Ascending aorta (tissue), 2 donors: Measurements from ENCODE around the gene E2F2. TPM values are rescaled to one million over a fixed set of nuclear protein-coding genes. Genes with fewer than 3 reads are reported as not detected.

Experiments
- DNase-seq, 2 donors: peaks; one replicate each; pipeline ENCODE4 v3.0.0-alpha.2; 2019; ENCODE audit warnings: low spot score in 2 of 2
- H3K27ac ChIP-seq, 2 donors: fragments of 200-600 bp; sonication (generic); one replicate each; pipeline ENCODE4 v1.5.1; 2016 to 2017; ENCODE audit warnings: mild to moderate bottlenecking in 1 of 2
- H3K27me3 ChIP-seq: fragments of 200-600 bp; sonication (generic); one replicate; pipeline ENCODE4 v1.5.1; 2017
- H3K36me3 ChIP-seq, 2 donors: fragments of 200-600 bp; sonication (generic); one replicate each; pipeline ENCODE4 v1.5.1; 2016
- H3K4me1 ChIP-seq, 2 donors: fragments of 200-600 bp; sonication (generic); one replicate each; pipeline ENCODE4 v1.5.1; 2016 to 2017; ENCODE audit warnings: mild to moderate bottlenecking in 1 of 2
- H3K4me3 ChIP-seq, 2 donors: fragments of 200-600 bp; sonication (generic); one replicate each; pipeline ENCODE4 v1.5.1; 2016 to 2017; ENCODE audit warnings: mild to moderate bottlenecking in 1 of 2
- H3K9me3 ChIP-seq, 2 donors: fragments of 200-600 bp; sonication (generic); one replicate each; pipeline ENCODE4 v1.5.1; 2016
- intact Hi-C: fragments of 100-400 bp; cut with DNase I; formaldehyde crosslinking; loops from one replicate; pipeline ENCODE4 v1.15.1; 2023
- total RNA-seq: library from RNA; depleted of rRNA; stranded (reverse); fragments of >200 nt; gene quantifications from one replicate; pipeline ENCODE4 v1.1.0, GENCODE V29; 2016
- TF ChIP-seq, protein P1 (sequence below), 3 experiments: fragments of 200-600 bp in 2 of 3; fragments of 450-650 bp in 1 of 3; sonication (generic) in 2 of 3; IDR thresholded peaks; one replicate each; pipeline ENCODE4 v1.5.1; 2016 to 2019; ENCODE audit warnings: antibody characterized with exemption in 3 of 3, mild to moderate bottlenecking in 1 of 3, moderate library complexity in 1 of 3

The E2F2 gene
- total RNA-seq, 1 donor from 2014 or later = not detected

DNA sequence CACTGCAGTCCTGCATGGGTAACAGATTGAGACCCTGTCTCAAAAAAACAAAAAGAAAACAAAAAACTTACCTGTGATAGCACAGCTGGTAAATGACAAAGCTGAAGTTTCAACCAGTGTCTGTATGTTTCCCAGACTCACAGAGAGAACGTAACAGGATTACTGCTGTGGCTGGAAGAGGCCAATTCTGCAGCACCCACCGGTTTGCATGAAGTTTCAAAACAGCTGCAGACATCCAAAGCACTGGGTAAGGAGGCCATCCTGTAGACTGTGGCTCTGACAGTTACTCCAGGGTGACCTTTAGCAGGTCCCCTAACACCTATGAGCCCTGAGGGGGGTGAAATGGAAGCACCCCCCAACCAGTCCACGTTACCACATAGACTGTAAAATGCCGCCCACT, 20.8 kb upstream of the E2F2 start:
- intact Hi-C loops = loop anchor here (5.0 kb wide), 1 partner anchor 40 kb away; no protein-coding TSS in a partner anchor
- no peak for DNase-seq
- no peaks in the 10 kb centered on the region for H3K27me3 ChIP-seq
- H3K27ac ChIP-seq = peak overlapping the region; percentile 92
- no peak overlapping the region for H3K4me3 ChIP-seq
- H3K4me1 ChIP-seq = peaks cover 6 to 23% of the 10 kb centered on the region in 2 donors
- H3K36me3 ChIP-seq = peaks cover 0 to 2% of the 10 kb centered on the region in 2 donors
- no peaks in the 10 kb centered on the region for H3K9me3 ChIP-seq
- TF ChIP-seq, protein P1, sequence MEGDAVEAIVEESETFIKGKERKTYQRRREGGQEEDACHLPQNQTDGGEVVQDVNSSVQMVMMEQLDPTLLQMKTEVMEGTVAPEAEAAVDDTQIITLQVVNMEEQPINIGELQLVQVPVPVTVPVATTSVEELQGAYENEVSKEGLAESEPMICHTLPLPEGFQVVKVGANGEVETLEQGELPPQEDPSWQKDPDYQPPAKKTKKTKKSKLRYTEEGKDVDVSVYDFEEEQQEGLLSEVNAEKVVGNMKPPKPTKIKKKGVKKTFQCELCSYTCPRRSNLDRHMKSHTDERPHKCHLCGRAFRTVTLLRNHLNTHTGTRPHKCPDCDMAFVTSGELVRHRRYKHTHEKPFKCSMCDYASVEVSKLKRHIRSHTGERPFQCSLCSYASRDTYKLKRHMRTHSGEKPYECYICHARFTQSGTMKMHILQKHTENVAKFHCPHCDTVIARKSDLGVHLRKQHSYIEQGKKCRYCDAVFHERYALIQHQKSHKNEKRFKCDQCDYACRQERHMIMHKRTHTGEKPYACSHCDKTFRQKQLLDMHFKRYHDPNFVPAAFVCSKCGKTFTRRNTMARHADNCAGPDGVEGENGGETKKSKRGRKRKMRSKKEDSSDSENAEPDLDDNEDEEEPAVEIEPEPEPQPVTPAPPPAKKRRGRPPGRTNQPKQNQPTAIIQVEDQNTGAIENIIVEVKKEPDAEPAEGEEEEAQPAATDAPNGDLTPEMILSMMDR (IDR thresholded peaks at IDR 0.05) = no peak

DNA sequence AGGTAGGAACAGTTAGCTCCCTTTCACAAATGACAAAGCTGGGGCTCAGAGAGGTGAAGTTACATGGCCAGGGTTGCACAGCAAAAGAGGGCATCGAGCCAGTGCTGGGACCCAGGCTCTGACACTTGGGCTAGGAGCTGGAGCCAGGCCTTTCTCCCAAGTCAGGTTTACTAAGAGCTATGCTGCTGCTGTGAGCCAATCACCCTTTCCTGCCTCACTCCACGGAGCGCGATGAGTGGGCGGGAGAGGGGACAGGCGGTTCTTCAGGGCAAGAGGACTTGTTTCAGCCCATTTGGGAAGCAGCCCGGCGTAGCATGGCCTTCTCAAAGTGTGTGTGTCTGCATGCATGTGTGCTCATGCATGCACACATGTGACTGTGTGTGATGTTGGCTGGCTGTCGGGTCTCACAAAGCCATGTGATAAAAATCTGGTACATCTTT, 17.7 kb upstream of the E2F2 start:
- Histone ChIP-seq H3K9me3 (no peaks in the 10 kb centered on the region), H3K4me3 (no peak overlapping the region), H3K4me1 (peaks cover 0 to 20% of the 10 kb centered on the region in 2 donors), H3K27ac (peak overlapping the region in 1 of 2 donors; percentile 7), H3K27me3 (no peaks in the 10 kb centered on the region), H3K36me3 (no peaks in the 10 kb centered on the region)
- intact Hi-C loops = no loop called here
- DNase-seq = peak in 1 of 2 donors; percentile 81
- TF ChIP-seq, protein P1 (IDR thresholded peaks at IDR 0.05) = no peak

DNA sequence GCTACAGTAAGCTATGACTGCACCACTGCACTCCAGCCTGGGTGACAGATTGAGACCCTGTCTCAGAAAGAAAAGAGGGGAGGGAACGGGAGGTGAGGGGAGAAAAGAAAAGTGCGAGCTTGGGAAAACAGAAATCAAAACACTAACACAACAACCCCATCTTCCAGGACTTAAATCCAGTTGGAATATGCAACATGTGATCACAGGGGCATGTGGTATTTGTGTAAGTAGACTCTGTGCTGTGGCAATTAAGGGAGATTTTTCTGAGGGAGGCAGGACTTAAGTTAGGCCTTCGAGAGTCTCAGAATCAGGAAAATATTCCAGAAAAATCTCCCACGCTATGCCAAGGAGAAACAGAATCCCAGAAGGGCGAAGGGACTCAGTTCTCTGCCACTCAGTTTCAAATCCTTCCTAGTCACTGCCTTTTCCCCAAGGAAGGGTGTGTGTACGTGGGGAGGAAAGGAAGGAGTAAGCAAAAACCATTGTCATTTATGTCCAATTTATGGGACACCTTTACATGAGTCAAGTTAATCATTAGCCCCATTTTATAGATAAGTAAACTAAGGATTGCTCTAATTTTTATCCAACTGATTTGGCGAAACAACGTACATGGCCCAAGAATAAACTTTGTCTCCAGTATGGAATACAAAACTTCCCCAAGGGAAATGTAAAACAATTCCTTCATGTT, 16.0 kb upstream of the E2F2 start:
- Histone ChIP-seq H3K9me3 (no peaks in the 10 kb centered on the region), H3K4me3 (no peak overlapping the region), H3K4me1 (peaks cover 0 to 11% of the 10 kb centered on the region in 2 donors), H3K27me3 (no peaks in the 10 kb centered on the region), H3K27ac (peak overlapping the region; percentile 27 to 34), H3K36me3 (no peaks in the 10 kb centered on the region)
- DNase-seq = no peak
- intact Hi-C loops = no loop called here
- TF ChIP-seq, protein P1 (IDR thresholded peaks at IDR 0.05) = no peak

DNA sequence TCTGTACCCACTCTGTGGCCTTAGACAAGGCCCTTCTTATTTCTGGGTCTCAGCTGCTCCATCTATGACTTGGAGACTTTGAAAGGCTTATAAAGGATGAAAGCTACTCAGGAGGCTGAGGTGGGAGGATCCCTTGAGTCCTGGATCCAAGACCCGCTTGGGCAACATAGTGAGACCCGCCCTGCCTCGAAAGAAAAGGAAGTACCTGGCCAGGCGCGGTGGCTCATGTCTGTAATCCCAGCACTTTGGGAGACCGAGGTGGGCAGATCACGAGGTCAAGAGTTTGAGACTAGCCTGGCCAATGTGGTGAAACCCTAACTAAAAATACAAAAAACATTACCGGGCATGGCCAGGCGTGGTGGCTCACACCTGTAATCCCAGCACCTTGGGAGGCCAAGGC, 14.8 kb upstream of the E2F2 start:
- Histone ChIP-seq H3K36me3 (no peaks in the 10 kb centered on the region), H3K4me3 (no peak overlapping the region), H3K27ac (no peak overlapping the region), H3K9me3 (no peaks in the 10 kb centered on the region), H3K4me1 (peaks cover 0 to 11% of the 10 kb centered on the region in 2 donors), H3K27me3 (no peaks in the 10 kb centered on the region)
- TF ChIP-seq, protein P1 (IDR thresholded peaks at IDR 0.05) = no peak
- intact Hi-C loops = loop anchor here (1.0 kb wide), 1 partner anchor 7 kb away; no protein-coding TSS in a partner anchor
- no peak for DNase-seq

DNA sequence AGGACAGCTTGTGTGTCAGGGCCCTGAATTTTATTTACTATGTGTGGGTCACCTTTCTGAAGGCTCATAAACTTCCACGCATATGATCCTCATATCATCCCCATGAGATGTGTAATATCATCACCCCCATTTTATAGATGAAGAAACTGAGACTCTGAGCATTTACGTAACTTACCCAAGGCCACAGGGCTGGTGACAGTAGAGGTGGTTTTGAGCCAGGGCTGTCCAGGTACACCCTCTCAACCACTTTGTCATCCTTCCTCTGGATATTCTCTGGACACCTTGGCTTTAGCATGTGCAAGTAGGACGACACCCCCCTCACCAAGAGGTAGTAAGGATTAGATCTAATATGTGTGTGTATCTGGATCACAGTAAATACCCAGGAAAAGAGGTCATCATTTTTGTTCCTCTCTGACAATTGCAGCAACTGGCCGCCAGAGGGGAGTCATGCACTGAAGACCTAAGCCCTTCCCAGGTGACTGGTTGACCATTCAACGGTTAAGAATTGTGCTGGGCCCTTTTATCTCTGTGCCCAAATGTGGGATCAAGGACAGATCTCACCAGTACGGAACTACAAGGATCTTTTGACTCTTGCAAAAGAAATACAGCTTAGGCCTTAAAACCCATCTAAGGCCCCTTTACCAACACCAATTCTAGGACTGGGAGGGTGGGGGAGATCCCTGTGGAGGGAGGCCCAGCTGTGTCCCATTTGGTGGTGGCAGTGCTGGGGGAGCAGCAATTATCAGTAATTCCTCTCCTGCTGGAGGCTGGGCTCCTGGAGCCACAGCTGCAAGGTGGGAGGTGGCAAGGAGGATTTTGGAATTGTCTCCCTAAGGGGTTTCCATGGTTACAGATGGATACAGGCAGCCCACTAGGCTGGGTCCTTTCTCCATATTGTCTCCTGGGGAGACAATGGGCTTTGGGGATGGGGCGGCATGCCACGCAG, 13.7 kb upstream of the E2F2 start:
- H3K36me3 ChIP-seq = no peaks in the 10 kb centered on the region
- peaks cover 0 to 11% of the 10 kb centered on the region in 2 donors for H3K4me1 ChIP-seq
- no peak overlapping the region for H3K27ac ChIP-seq
- H3K27me3 ChIP-seq = no peaks in the 10 kb centered on the region
- intact Hi-C loops = loop anchor here (1.0 to 5.0 kb wide), 3 partner anchors 9 to 148 kb away; partner anchors contain the start of gene RPL11
- peak in 1 of 2 donors; percentile 86 for DNase-seq
- H3K4me3 ChIP-seq = no peak overlapping the region
- no peaks in the 10 kb centered on the region for H3K9me3 ChIP-seq
- TF ChIP-seq, protein P1 (IDR thresholded peaks at IDR 0.05) = peak; percentile 82 to 95 (median 89)
